CD14-positive monocyte (primary cell): ENCODE results near the gene ZNF891. TPM values are rescaled to one million over a fixed set of nuclear protein-coding genes. Genes with fewer than 3 reads are reported as not detected.
A peak's percentile ranks its signal among the peaks of the same experiment; 100 is the strongest.

Source experiments
- DNase-seq, 3 donors: peaks; one replicate each; pipeline ENCODE4 v3.0.0-alpha.2; 2011 to 2022
- H2AFZ ChIP-seq: 2 replicates; pipeline ENCODE4 v1.6.0; 2012; ENCODE audit warnings: mild to moderate bottlenecking, low read depth, low read length, inconsistent platforms; ENCODE audit not compliant: insufficient read depth, poor library complexity, severe bottlenecking
- H3K27ac ChIP-seq, 2 donors: 1 replicate in 1 of 2; 2 replicates in 1 of 2; pipeline ENCODE4 v1.5.1; 2012 to 2013; ENCODE audit warnings: low read length in 2 of 2, control low read depth in 1 of 2, inconsistent platforms in 1 of 2, low read depth in 1 of 2, mild to moderate bottlenecking in 1 of 2
- H3K27me3 ChIP-seq, 2 donors: one replicate each; pipeline versions ENCODE4 v1.6.0 to v1.6.1; 2011 to 2013; ENCODE audit warnings: low read length in 2 of 2; ENCODE audit not compliant: control insufficient read depth in 2 of 2, insufficient read depth in 2 of 2
- H3K36me3 ChIP-seq, 2 donors: replicated peaks in 1 of 2; 1 replicate in 1 of 2; 2 replicates in 1 of 2; pipeline versions ENCODE4 v1.5.1 to v1.6.1; 2012 to 2013; ENCODE audit warnings: low read length in 2 of 2, control low read depth in 1 of 2, inconsistent platforms in 1 of 2, mild to moderate bottlenecking in 1 of 2; ENCODE audit not compliant: insufficient read depth in 2 of 2, control insufficient read depth in 1 of 2
- H3K4me1 ChIP-seq, 2 donors: 1 replicate in 1 of 2; 2 replicates in 1 of 2; pipeline versions ENCODE4 v1.5.1 to v1.6.1; 2012 to 2013; ENCODE audit warnings: low read length in 2 of 2, control low read depth in 1 of 2, inconsistent platforms in 1 of 2, mild to moderate bottlenecking in 1 of 2, moderate library complexity in 1 of 2; ENCODE audit not compliant: insufficient read depth in 2 of 2, control insufficient read depth in 1 of 2
- H3K4me2 ChIP-seq: replicated peaks from 2 replicates; pipeline ENCODE3; 2012; ENCODE audit warnings: low read length, moderate library complexity, mild to moderate bottlenecking; ENCODE audit not compliant: poor library complexity, severe bottlenecking; ENCODE audit errors: extremely low read depth
- H3K4me3 ChIP-seq, 3 experiments: fragments of 200-600 bp in 1 of 3; sonication (generic) in 1 of 3; replicated peaks in 1 of 3; 1 replicate in 2 of 3; 2 replicates in 1 of 3; pipeline ENCODE4 v1.5.1; 2011 to 2013; ENCODE audit warnings: low read length in 3 of 3, mild to moderate bottlenecking in 3 of 3, control low read depth in 2 of 3, low read depth in 2 of 3, inconsistent platforms in 1 of 3, moderate library complexity in 1 of 3
- H3K79me2 ChIP-seq: 2 replicates; pipeline ENCODE4 v1.6.0; 2012; ENCODE audit warnings: mild to moderate bottlenecking, control low read depth, inconsistent platforms, low read length, moderate library complexity; ENCODE audit not compliant: insufficient read depth
- H3K9ac ChIP-seq: 2 replicates; pipeline ENCODE4 v1.6.0; 2017; ENCODE audit warnings: low read length, mild to moderate bottlenecking; ENCODE audit not compliant: insufficient read depth, poor library complexity, severe bottlenecking
- H3K9me3 ChIP-seq, 2 donors: replicated peaks in 1 of 2; 1 replicate in 1 of 2; 2 replicates in 1 of 2; pipeline versions ENCODE4 v1.5.1 to v1.6.1; 2012 to 2013; ENCODE audit warnings: low read length in 2 of 2, control low read depth in 1 of 2; ENCODE audit not compliant: control insufficient read depth in 1 of 2, insufficient read depth in 1 of 2
- H4K20me1 ChIP-seq: 2 replicates; pipeline ENCODE4 v1.6.0; 2012; ENCODE audit warnings: mild to moderate bottlenecking, low read length, control low read depth, moderate library complexity; ENCODE audit not compliant: insufficient read depth
- H3K27ac Mint-ChIP-seq, 7 donors: one replicate each; pipeline ENCODE4 v1.8.0; 2020; ENCODE audit warnings: mild to moderate bottlenecking in 7 of 7, mixed read lengths in 7 of 7, moderate library complexity in 6 of 7, inconsistent platforms in 2 of 7
- H3K27me3 Mint-ChIP-seq, 3 donors: one replicate each; pipeline ENCODE4 v1.8.0; 2021 to 2022; ENCODE audit warnings: low read depth in 3 of 3, mild to moderate bottlenecking in 3 of 3, mixed read lengths in 3 of 3, moderate library complexity in 3 of 3, inconsistent platforms in 1 of 3
- H3K36me3 Mint-ChIP-seq, 2 donors: one replicate each; pipeline ENCODE4 v1.8.0; 2020; ENCODE audit warnings: mixed read lengths in 2 of 2, inconsistent platforms in 1 of 2, mild to moderate bottlenecking in 1 of 2
- H3K4me1 Mint-ChIP-seq: one replicate; pipeline ENCODE4 v1.8.0; 2020; ENCODE audit warnings: mild to moderate bottlenecking, mixed read lengths
- H3K4me3 Mint-ChIP-seq, 2 donors: one replicate each; pipeline ENCODE4 v1.8.0; 2020; ENCODE audit warnings: mild to moderate bottlenecking in 2 of 2, mixed read lengths in 2 of 2, moderate library complexity in 1 of 2
- H3K9me3 Mint-ChIP-seq, 7 donors: one replicate each; pipeline ENCODE4 v1.8.0; 2020 to 2022; ENCODE audit warnings: mixed read lengths in 7 of 7, mild to moderate bottlenecking in 6 of 7, moderate library complexity in 6 of 7, inconsistent platforms in 2 of 7
- CTCF ChIP-seq: fragments of 200-600 bp; IDR thresholded peaks from one replicate; pipeline ENCODE4 v1.8.0; 2022; ENCODE audit warnings: antibody characterized with exemption, mild to moderate bottlenecking
- WGBS: methylation state at CpG from one replicate; pipeline ENCODE4 v1.1.5; 2013; ENCODE audit warnings: missing lambda C conversion rate; ENCODE audit not compliant: insufficient coverage; 5-methylcytosine and 5-hydroxymethylcytosine counted together
- intact Hi-C, 2 donors: fragments of 100-400 bp; cut with micrococcal nuclease; formaldehyde crosslinking; loops; one replicate each; pipeline versions ENCODE4 v1.15.0 to v1.15.1; 2023
- polyA plus RNA-seq, 3 donors: library from polyadenylated mRNA; depleted of rRNA in 1 of 3; unstranded in 2 of 3; stranded (reverse) in 1 of 3; fragments of 300-500 nt in 2 of 3; fragments of >200 nt in 1 of 3; fragmentation: Illumina TruSeq in 2 of 3; gene quantifications; 1 replicate in 2 of 3; 2 replicates in 1 of 3; pipeline ENCODE4 v1.2.3, GENCODE V29; 2012 to 2021

Gene ZNF891
- polyA plus RNA-seq, 3 donors: 0.08 to 0.45 (median 0.18) TPM

GRCh38 chr12:133120385-133121191 lies 9.5 kb downstream of the ZNF891 start:
- Histone ChIP-seq H3K27ac (no peak overlapping the region), H4K20me1 (no peaks in the 10 kb centered on the region), H3K79me2 (no peaks in the 10 kb centered on the region), H3K9me3 (peaks cover 51 to 100% of the 10 kb centered on the region in 2 donors), H3K4me2 (no peak overlapping the region), H3K36me3 (peaks cover 4 to 48% of the 10 kb centered on the region in 2 donors), H3K4me3 (peak overlapping the region in 1 of 3 experiments; percentile 42), H2AFZ (no peak overlapping the region), H3K27me3 (no peaks in the 10 kb centered on the region), H3K4me1 (no peaks in the 10 kb centered on the region), H3K9ac (no peak overlapping the region)
- peaks cover 14 to 24% of the 10 kb centered on the region in 2 donors for H3K36me3 Mint-ChIP-seq
- no peak overlapping the region for H3K4me3 Mint-ChIP-seq
- H3K27me3 Mint-ChIP-seq: peaks cover 0 to 2% (median 2%) of the 10 kb centered on the region in 3 donors
- TF ChIP-seq CTCF: no peak
- no CpG with 5 or more reads among the region's 3 CpGs for WGBS
- intact Hi-C loops: no loop called here
- DNase-seq: no peak
- H3K9me3 Mint-ChIP-seq: peaks cover 55 to 95% (median 87%) of the 10 kb centered on the region in 7 donors
- H3K4me1 Mint-ChIP-seq: no peaks in the 10 kb centered on the region
- no peak overlapping the region for H3K27ac Mint-ChIP-seq

- no peak overlapping the region for H3K4me3 Mint-ChIP-seq
- peaks cover 44 to 94% (median 86%) of the 10 kb centered on the region in 7 donors for H3K9me3 Mint-ChIP-seq
- Histone ChIP-seq H3K9ac (no peak overlapping the region), H3K27ac (no peak overlapping the region), H3K36me3 (peaks cover 16 to 51% of the 10 kb centered on the region in 2 donors), H4K20me1 (no peaks in the 10 kb centered on the region), H3K79me2 (no peaks in the 10 kb centered on the region), H2AFZ (no peak overlapping the region), H3K9me3 (peaks cover 52 to 95% of the 10 kb centered on the region in 2 donors), H3K4me1 (no peaks in the 10 kb centered on the region), H3K4me2 (no peak overlapping the region), H3K27me3 (no peaks in the 10 kb centered on the region), H3K4me3 (peak overlapping the region in 1 of 3 experiments; percentile 38)
- no CpG with 5 or more reads among the region's 2 CpGs for WGBS
- no peak for DNase-seq
- peaks cover 0 to 2% (median 2%) of the 10 kb centered on the region in 3 donors for H3K27me3 Mint-ChIP-seq
- no peak overlapping the region for H3K27ac Mint-ChIP-seq
- intact Hi-C loops: no loop called here
- H3K4me1 Mint-ChIP-seq: no peaks in the 10 kb centered on the region
- TF ChIP-seq CTCF: no peak
- peaks cover 27 to 30% of the 10 kb centered on the region in 2 donors for H3K36me3 Mint-ChIP-seq
Observed at GRCh38 chr12:133108150-133108549, 21.9 kb downstream of the ZNF891 start.
